ENCODE measurements around the gene ANXA4. TPM values are rescaled to one million over a fixed set of nuclear protein-coding genes. Genes with fewer than 3 reads are reported as not detected.

The ANXA4 gene
- total RNA-seq, 1 donor from 2014 or later = 30.6 TPM

DNA sequence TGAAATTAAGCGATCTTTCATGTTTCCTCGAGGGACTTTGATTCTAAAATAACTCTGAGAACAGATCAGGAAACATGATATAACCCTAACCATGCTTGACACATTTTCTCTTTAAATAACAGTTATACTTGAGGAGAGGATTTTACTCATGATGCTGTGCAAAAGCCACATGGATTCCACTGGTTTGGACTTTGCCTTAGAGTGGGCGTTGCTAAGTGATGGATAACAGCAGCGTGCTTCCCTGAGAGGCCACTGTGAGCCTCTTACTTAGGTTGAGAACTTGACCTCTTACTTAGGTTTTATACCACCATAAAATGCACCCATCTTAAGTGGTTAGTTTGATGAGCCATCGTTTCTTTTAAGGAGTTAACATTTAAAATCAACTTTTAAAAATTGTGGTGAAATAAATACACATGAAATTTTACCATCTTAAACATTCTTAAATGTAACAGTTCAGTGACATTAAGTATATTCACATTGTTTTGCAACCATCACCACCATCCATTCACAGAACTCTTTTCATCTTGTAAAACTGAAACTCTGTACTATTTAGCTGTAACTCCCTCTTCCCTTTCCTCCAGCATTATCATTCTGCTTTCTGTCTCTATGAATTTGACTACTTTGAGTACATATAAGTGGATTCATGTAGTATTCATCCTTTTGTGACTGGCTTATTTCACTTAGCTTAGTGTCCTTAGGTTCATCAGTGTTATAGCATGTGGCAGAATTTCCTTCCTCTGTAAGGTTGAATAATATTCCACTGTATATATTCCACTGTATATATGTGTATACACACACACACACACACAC, 22.6 kb downstream of the ANXA4 start:
- Histone ChIP-seq H3K36me3 (no peaks in the 10 kb centered on the region), H3K9me3 (replicated peaks) (no peaks in the 10 kb centered on the region), H3K4me1 (peaks cover 16% of the 10 kb centered on the region), H3K27ac (replicated peaks) (no peak overlapping the region), H3K27me3 (ENCODE audit: low read depth) (no peaks in the 10 kb centered on the region), H3K4me3 (no peak overlapping the region)
- no peak for DNase-seq
- TF ChIP-seq, protein P1, sequence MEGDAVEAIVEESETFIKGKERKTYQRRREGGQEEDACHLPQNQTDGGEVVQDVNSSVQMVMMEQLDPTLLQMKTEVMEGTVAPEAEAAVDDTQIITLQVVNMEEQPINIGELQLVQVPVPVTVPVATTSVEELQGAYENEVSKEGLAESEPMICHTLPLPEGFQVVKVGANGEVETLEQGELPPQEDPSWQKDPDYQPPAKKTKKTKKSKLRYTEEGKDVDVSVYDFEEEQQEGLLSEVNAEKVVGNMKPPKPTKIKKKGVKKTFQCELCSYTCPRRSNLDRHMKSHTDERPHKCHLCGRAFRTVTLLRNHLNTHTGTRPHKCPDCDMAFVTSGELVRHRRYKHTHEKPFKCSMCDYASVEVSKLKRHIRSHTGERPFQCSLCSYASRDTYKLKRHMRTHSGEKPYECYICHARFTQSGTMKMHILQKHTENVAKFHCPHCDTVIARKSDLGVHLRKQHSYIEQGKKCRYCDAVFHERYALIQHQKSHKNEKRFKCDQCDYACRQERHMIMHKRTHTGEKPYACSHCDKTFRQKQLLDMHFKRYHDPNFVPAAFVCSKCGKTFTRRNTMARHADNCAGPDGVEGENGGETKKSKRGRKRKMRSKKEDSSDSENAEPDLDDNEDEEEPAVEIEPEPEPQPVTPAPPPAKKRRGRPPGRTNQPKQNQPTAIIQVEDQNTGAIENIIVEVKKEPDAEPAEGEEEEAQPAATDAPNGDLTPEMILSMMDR (IDR thresholded peaks at IDR 0.05; ENCODE audit: borderline replicate concordance) = no peak
- intact Hi-C loops (cut with micrococcal nuclease) = no loop called here

DNA sequence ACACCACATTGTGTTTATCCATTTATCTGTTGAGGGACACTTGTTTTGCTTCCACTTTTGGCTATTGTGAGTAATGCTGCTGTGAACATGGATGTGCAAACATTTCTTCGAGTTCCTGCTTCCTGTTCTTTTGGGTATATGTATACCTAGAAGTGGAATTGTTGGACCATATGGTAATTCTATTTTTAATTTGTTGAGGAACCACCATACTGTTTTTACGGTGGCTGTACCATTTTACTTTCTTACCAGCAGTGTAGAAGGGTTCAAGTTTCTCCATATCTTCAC, 23.1 kb downstream of the ANXA4 start:
- Histone ChIP-seq H3K27me3 (ENCODE audit: low read depth) (no peaks in the 10 kb centered on the region), H3K27ac (replicated peaks) (no peak overlapping the region), H3K4me3 (no peak overlapping the region), H3K4me1 (peaks cover 22% of the 10 kb centered on the region), H3K9me3 (replicated peaks) (no peaks in the 10 kb centered on the region), H3K36me3 (no peaks in the 10 kb centered on the region)
- intact Hi-C loops (cut with micrococcal nuclease) = no loop called here
- no peak for DNase-seq
- TF ChIP-seq, protein P1 (IDR thresholded peaks at IDR 0.05; ENCODE audit: borderline replicate concordance) = no peak

DNA sequence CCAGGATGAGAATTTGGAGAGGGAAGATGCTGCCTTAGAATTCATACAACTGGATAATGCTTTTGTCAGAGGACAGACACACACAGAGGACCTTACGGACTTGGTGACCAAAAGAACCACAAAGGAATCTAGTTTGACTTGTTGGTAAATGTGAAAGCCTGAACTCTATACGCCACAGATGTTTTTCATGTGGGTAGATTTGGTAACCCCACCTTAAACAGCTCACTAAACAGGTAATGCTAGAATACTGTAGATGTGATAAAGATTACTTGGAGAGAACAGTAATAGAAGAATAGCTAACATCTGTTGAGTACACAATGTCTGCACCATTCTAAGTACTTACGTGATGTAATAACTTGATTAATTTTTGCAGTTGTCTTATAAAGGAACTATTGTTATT, 24.1 kb downstream of the ANXA4 start:
- Histone ChIP-seq H3K27ac (replicated peaks) (no peak overlapping the region), H3K27me3 (ENCODE audit: low read depth) (no peaks in the 10 kb centered on the region), H3K9me3 (replicated peaks) (no peaks in the 10 kb centered on the region), H3K4me3 (no peak overlapping the region), H3K36me3 (no peaks in the 10 kb centered on the region), H3K4me1 (peaks cover 29% of the 10 kb centered on the region)
- TF ChIP-seq, protein P1 (IDR thresholded peaks at IDR 0.05; ENCODE audit: borderline replicate concordance) = no peak
- intact Hi-C loops (cut with micrococcal nuclease) = no loop called here
- no peak for DNase-seq

DNA sequence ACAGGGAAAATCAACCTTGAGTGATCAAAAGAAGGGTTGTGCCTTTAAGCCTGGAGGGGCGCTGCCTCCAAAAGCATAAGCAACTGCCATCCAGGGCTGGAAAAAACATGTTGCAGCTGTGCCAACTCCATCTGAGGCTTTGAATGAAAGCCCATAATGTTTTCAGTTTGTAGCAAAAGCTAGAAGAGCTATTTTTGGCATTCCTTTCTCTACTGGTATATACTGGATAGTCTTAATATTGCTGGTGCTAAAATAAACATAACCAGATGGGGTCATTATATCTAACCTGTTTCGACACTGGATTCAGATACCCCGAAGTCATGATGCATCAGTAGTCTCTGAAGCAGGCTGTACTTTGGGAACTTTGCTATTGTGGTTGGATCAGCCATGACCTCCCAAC, 25.1 kb downstream of the ANXA4 start:
- no peaks in the 10 kb centered on the region for H3K27me3 ChIP-seq (ENCODE audit: low read depth)
- no peak overlapping the region for H3K27ac ChIP-seq (replicated peaks)
- intact Hi-C loops (cut with micrococcal nuclease) = no loop called here
- no peak overlapping the region for H3K4me3 ChIP-seq
- DNase-seq = no peak
- peaks cover 29% of the 10 kb centered on the region for H3K4me1 ChIP-seq
- no peaks in the 10 kb centered on the region for H3K9me3 ChIP-seq (replicated peaks)
- TF ChIP-seq, protein P1 (IDR thresholded peaks at IDR 0.05; ENCODE audit: borderline replicate concordance) = no peak
- no peaks in the 10 kb centered on the region for H3K36me3 ChIP-seq

DNA sequence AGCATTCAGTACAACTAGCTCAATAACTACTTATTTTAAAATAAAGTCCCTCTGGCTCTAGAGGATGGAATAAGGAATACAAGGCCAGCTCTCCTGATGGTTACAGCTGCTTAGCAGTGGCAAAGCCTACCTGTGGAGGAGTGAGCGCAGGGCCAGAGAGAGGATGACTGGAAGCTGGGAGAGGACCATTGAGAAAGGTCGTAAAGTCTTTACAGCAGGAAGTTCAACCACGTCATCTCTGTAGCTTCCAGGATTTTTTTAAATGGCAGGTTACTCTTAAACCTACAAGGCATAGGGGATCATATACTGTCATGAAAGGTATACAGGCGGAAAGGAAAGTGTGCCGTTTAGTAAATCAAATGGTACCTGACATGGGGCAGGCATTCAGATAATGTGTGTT, 26.3 kb downstream of the ANXA4 start:
- Histone ChIP-seq H3K9me3 (replicated peaks) (no peaks in the 10 kb centered on the region), H3K27me3 (ENCODE audit: low read depth) (no peaks in the 10 kb centered on the region), H3K4me1 (peaks cover 29% of the 10 kb centered on the region), H3K36me3 (no peaks in the 10 kb centered on the region), H3K27ac (replicated peaks) (no peak overlapping the region), H3K4me3 (no peak overlapping the region)
- intact Hi-C loops (cut with micrococcal nuclease) = no loop called here
- no peak for DNase-seq
- TF ChIP-seq, protein P1 (IDR thresholded peaks at IDR 0.05; ENCODE audit: borderline replicate concordance) = no peak

Data from left ventricle myocardium inferior (tissue), 1 donor.